Measurements from ENCODE around the gene HSBP1.

Gene HSBP1

GRCh38 chr16:83840060-83840617 is 32.4 kb downstream of the HSBP1 start:
- no peak for DNase-seq

- DNase-seq: no peak
Observed at GRCh38 chr16:83842291-83842690, 34.5 kb downstream of the HSBP1 start.

- DNase-seq: no peak
Observed at GRCh38 chr16:83842756-83843507, 35.2 kb downstream of the HSBP1 start.

- no peak for DNase-seq
Observed at GRCh38 chr16:83843657-83844056, 35.9 kb downstream of the HSBP1 start.

GRCh38 chr16:83845263-83845662 is 37.5 kb downstream of the HSBP1 start:
- no peak for DNase-seq

- DNase-seq: no peak
Observed at GRCh38 chr16:83847371-83848225, 39.8 kb downstream of the HSBP1 start.

GRCh38 chr16:83849421-83849820 is 41.6 kb downstream of the HSBP1 start:
- DNase-seq: no peak

- no peak for DNase-seq
Observed at GRCh38 chr16:83850947-83851346, 43.2 kb downstream of the HSBP1 start.

GRCh38 chr16:83851473-83851872 is 43.7 kb downstream of the HSBP1 start:
- no peak for DNase-seq

- no peak for DNase-seq
Observed at GRCh38 chr16:83852774-83853173, 45.0 kb downstream of the HSBP1 start.

- DNase-seq: no peak
Observed at GRCh38 chr16:83853834-83854233, 46.1 kb downstream of the HSBP1 start.

- DNase-seq: no peak
Observed at GRCh38 chr16:83854420-83854819, 46.6 kb downstream of the HSBP1 start.

GRCh38 chr16:83856792-83857191 is 49.0 kb downstream of the HSBP1 start:
- DNase-seq: no peak

GRCh38 chr16:83859265-83859664 is 51.5 kb downstream of the HSBP1 start:
- no peak for DNase-seq

GRCh38 chr16:83862661-83863060 is 54.9 kb downstream of the HSBP1 start:
- DNase-seq: no peak

GRCh38 chr16:83863682-83864081 is 55.9 kb downstream of the HSBP1 start:
- DNase-seq: no peak
